ENCODE measurements around the gene SYTL3.

The SYTL3 gene

DNA sequence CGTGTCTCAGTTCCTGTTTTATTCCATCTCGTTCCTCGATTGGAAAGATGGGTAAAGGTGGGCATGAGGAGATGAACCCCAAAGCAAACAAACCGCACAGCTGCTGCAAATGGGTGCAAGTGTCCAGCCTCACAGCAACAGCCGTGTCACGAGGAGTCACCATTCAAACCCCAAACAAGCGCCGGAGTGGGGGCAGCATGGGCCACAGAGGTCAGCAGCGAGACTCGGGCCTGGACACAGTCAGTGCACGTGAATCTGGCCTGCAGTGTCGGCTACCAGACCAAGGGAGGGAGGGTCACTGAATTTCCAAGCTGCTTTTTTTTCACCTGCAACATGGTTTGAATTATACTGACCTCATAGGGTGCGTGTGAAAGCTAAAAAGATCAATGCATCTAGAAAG, 105.8 kb downstream of the SYTL3 start:
- Mint-ChIP-seq H3K36me3 (peaks cover 13% of the 10 kb centered on the region), H3K27ac (peak overlapping the region; percentile 37), H3K27me3 (no peaks in the 10 kb centered on the region), H3K9me3 (no peaks in the 10 kb centered on the region), H3K4me3 (no peak overlapping the region), H3K4me1 (peaks cover 12% of the 10 kb centered on the region)
- no peak for ATAC-seq

DNA sequence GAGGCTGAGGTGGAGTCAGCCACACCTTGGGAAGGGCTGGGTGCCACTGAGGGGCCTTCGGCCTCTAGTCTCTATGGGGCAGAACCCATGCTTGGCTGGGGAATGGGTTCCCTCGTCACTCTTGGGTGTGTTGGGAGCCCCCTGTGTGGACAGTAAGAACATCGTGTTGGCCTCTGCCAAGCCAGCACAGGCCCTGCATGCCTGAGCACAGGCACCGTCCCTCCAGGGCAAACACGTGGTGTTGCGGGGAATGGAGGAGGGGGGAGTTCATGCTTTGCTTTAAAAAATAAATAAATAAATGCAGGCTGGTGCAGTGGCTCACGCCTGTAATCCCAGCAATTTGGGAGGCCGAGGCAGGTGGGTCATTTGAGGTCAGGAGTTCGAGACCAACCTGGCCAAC, 106.3 kb downstream of the SYTL3 start:
- H3K27me3 Mint-ChIP-seq: no peaks in the 10 kb centered on the region
- peak overlapping the region; percentile 37 for H3K27ac Mint-ChIP-seq
- peaks cover 13% of the 10 kb centered on the region for H3K36me3 Mint-ChIP-seq
- no peak for ATAC-seq
- no peak overlapping the region for H3K4me3 Mint-ChIP-seq
- peaks cover 12% of the 10 kb centered on the region for H3K4me1 Mint-ChIP-seq
- H3K9me3 Mint-ChIP-seq: no peaks in the 10 kb centered on the region

DNA sequence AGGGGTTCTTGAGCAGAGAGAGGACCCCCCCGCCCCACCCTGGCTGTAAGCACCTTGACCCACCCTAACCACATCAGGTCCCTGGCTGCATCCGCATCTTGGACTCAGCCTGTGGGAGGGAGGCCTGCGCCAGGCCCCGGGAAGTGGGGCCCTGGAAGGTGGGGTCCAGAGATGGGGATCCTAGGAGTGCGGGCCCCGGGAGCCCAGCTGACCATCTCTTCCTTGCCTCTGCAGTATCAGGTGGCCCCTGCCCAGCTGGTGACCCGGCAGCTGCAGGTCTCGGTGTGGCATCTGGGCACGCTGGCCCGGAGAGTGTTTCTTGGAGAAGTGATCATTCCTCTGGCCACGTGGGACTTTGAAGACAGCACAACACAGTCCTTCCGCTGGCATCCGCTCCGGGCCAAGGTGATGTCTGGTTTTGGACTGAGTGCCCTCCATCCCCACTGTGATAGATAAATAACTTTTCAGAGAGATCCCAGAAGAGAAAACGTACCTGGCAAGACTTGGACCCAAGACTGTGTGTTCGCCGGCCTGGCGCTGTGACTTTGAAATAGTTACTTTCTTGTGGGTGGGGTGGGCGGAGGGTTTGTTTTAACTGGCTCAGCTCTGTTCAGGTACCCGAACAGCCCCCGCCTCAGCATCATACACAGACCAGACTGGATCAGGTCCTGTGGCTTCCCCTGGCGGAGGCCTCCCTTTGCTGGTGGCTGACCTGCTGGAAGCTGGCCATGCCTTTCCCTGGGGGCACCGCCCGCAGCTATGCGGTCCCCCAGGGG, 107.3 kb downstream of the SYTL3 start:
- Mint-ChIP-seq H3K36me3 (peaks cover 13% of the 10 kb centered on the region), H3K9me3 (no peaks in the 10 kb centered on the region), H3K27me3 (no peaks in the 10 kb centered on the region), H3K4me1 (peaks cover 12% of the 10 kb centered on the region), H3K4me3 (no peak overlapping the region), H3K27ac (no peak overlapping the region)
- no peak for ATAC-seq

GRCh38 chr6:158757753-158758090, 107.9 kb downstream of the SYTL3 start:
- Mint-ChIP-seq H3K9me3 (no peaks in the 10 kb centered on the region), H3K27me3 (no peaks in the 10 kb centered on the region), H3K36me3 (peaks cover 18% of the 10 kb centered on the region), H3K27ac (no peak overlapping the region), H3K4me1 (peaks cover 7% of the 10 kb centered on the region), H3K4me3 (no peak overlapping the region)
- no peak for ATAC-seq

DNA sequence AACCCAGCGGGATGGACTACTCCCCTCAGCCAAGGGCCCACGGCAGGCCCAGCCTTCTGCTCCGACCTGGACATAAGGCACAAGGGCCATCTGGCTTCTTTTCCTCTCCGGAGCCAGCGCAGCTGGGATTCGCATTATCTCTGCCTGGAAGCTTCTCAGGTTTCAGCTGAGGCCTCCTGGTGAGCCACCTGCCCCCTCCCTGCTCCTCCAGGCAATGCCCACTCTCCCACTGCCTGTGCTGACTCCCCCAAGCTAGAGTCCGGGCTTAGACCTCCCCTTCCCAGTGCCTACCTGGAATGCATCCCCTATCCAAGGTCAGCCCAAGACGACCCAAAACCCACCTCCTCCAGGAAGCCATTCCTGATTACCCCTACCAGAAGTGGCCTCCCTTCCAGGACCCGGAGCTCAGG, 108.6 kb downstream of the SYTL3 start:
- Mint-ChIP-seq H3K36me3 (peaks cover 21% of the 10 kb centered on the region), H3K4me1 (peaks cover 5% of the 10 kb centered on the region), H3K27ac (no peak overlapping the region), H3K27me3 (no peaks in the 10 kb centered on the region), H3K4me3 (no peak overlapping the region), H3K9me3 (no peaks in the 10 kb centered on the region)
- ATAC-seq: no peak

- Mint-ChIP-seq H3K27me3 (no peaks in the 10 kb centered on the region), H3K27ac (no peak overlapping the region), H3K4me3 (no peak overlapping the region), H3K4me1 (peaks cover 5% of the 10 kb centered on the region), H3K9me3 (no peaks in the 10 kb centered on the region), H3K36me3 (peaks cover 21% of the 10 kb centered on the region)
- peak; percentile 34 for ATAC-seq
Observed at GRCh38 chr6:158758941-158759479, 109.2 kb downstream of the SYTL3 start.

DNA sequence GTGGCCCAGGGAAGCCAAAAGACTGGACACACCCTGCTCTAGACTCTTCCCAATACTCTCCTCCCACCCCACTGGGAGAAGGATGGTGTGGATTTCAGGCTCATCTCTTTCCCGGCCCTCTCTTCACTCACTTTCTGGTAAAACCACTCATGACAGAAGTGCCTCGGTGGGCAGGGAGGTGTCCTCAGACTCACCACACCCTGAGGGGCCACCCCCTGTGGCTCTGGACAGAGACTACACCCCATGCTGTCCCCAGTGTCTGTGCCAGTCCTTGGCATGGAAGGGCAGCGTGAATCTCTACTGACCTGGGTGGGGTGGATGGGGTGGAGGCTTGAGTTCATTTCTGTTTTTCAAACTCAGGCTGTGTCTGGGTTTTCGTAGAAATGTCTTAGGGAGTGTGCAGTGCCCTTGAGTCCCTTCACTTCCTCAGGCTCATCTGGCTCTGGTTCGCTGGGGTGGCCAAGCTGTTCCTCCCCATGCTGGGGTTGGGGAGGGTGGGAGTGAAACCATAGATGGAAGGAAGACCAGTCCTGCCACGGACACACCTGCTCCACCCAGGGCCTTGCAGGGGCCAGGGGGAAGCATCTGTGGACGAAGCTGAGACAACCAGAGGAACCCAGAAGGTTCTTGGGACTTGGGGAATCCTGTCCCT, 110.2 kb downstream of the SYTL3 start:
- Mint-ChIP-seq H3K4me3 (no peak overlapping the region), H3K36me3 (peaks cover 21% of the 10 kb centered on the region), H3K27me3 (no peaks in the 10 kb centered on the region), H3K9me3 (no peaks in the 10 kb centered on the region), H3K27ac (peak overlapping the region; percentile 65), H3K4me1 (peaks cover 5% of the 10 kb centered on the region)
- ATAC-seq: peak; percentile 24

- no peak overlapping the region for H3K4me3 Mint-ChIP-seq
Observed at GRCh38 chr6:158760618-158761250, 110.9 kb downstream of the SYTL3 start.

GRCh38 chr6:158761746-158762145, 111.9 kb downstream of the SYTL3 start:
- Mint-ChIP-seq H3K4me1 (peaks cover 5% of the 10 kb centered on the region), H3K36me3 (peaks cover 35% of the 10 kb centered on the region), H3K9me3 (no peaks in the 10 kb centered on the region), H3K4me3 (no peak overlapping the region), H3K27me3 (no peaks in the 10 kb centered on the region), H3K27ac (peak overlapping the region; percentile 65)
- ATAC-seq: no peak

More at GRCh38 chr6:158760618-158761250, 110.9 kb downstream of the SYTL3 start:
- Mint-ChIP-seq H3K27me3 (no peaks in the 10 kb centered on the region), H3K36me3 (peaks cover 27% of the 10 kb centered on the region), H3K4me1 (peaks cover 5% of the 10 kb centered on the region), H3K9me3 (no peaks in the 10 kb centered on the region), H3K27ac (peak overlapping the region; percentile 65)
- ATAC-seq: no peak

- Mint-ChIP-seq H3K4me1 (peaks cover 13% of the 10 kb centered on the region), H3K36me3 (peaks cover 41% of the 10 kb centered on the region), H3K27me3 (no peaks in the 10 kb centered on the region), H3K27ac (no peak overlapping the region), H3K9me3 (no peaks in the 10 kb centered on the region), H3K4me3 (no peak overlapping the region)
- no peak for ATAC-seq
Observed at GRCh38 chr6:158762787-158763433, 113.1 kb downstream of the SYTL3 start.

DNA sequence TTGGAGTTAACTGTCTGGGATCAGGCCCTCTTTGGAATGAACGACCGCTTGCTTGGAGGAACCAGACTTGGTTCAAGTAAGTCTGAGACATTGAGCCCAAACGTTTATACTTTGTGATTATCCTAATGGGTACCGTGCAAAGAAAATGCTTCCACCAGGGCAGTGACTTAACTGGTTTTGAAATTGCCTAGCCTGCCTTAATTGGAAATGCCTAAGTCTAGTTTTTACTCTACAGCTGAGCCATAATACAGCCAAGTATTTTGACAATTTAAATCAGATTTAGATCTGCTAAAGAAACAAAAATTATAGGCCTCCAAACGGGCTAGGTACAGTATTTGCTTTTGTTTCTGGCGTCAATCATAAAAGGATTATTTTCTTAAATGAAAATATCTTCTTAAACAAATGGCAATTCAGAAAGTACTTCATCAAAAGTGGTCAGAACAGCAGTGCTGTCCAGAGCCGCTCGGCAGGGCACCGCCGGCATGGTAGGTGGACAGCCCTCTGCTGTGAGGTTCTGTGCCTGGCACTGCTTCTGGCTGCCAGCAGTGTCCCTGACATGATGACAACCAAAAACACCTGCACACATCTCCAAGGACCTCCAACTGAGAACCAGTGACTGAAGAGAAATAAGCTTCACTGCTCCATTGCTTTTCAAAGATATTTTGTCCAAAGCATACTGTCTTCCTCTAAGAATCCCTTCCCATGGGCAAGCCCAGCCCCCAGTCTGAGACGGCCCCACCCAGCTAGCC, 113.8 kb downstream of the SYTL3 start:
- ATAC-seq: no peak
- peaks cover 48% of the 10 kb centered on the region for H3K36me3 Mint-ChIP-seq
- H3K9me3 Mint-ChIP-seq: no peaks in the 10 kb centered on the region
- no peak overlapping the region for H3K27ac Mint-ChIP-seq
- no peaks in the 10 kb centered on the region for H3K27me3 Mint-ChIP-seq
- H3K4me1 Mint-ChIP-seq: peaks cover 18% of the 10 kb centered on the region
- H3K4me3 Mint-ChIP-seq: no peak overlapping the region

DNA sequence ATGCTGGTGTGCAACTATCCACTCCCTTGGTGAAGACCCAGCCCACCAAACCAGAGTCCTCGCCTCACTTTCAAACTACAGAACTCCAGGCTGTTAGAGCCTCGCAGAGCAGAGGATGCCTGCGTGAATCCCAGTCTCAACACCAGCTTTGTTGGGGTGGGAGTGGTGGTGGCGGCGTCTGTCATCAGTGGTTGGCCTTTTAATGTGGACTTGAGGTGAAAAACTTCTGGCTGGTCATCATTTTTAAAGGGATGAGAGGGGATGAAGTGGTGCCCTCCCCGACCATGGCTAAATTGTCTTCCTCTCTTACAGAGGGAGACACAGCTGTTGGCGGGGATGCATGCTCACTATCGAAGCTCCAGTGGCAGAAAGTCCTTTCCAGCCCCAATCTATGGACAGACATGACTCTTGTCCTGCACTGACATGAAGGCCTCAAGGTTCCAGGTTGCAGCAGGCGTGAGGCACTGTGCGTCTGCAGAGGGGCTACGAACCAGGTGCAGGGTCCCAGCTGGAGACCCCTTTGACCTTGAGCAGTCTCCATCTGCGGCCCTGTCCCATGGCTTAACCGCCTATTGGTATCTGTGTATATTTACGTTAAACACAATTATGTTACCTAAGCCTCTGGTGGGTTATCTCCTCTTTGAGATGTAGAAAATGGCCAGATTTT, 114.5 kb downstream of the SYTL3 start:
- H3K36me3 Mint-ChIP-seq: peaks cover 53% of the 10 kb centered on the region
- no peaks in the 10 kb centered on the region for H3K27me3 Mint-ChIP-seq
- H3K4me1 Mint-ChIP-seq: peaks cover 18% of the 10 kb centered on the region
- no peak overlapping the region for H3K27ac Mint-ChIP-seq
- no peaks in the 10 kb centered on the region for H3K9me3 Mint-ChIP-seq
- H3K4me3 Mint-ChIP-seq: no peak overlapping the region
- no peak for ATAC-seq

- H3K36me3 Mint-ChIP-seq: peaks cover 59% of the 10 kb centered on the region
- H3K4me3 Mint-ChIP-seq: no peak overlapping the region
- H3K27ac Mint-ChIP-seq: no peak overlapping the region
- H3K27me3 Mint-ChIP-seq: no peaks in the 10 kb centered on the region
- no peak for ATAC-seq
- no peaks in the 10 kb centered on the region for H3K9me3 Mint-ChIP-seq
- peaks cover 16% of the 10 kb centered on the region for H3K4me1 Mint-ChIP-seq
Observed at GRCh38 chr6:158764926-158765325, 115.1 kb downstream of the SYTL3 start.

- Mint-ChIP-seq H3K4me1 (peaks cover 13% of the 10 kb centered on the region), H3K36me3 (peaks cover 66% of the 10 kb centered on the region), H3K27ac (no peak overlapping the region), H3K4me3 (no peak overlapping the region), H3K9me3 (no peaks in the 10 kb centered on the region), H3K27me3 (no peaks in the 10 kb centered on the region)
- ATAC-seq: no peak
Observed at GRCh38 chr6:158765499-158766068, 115.7 kb downstream of the SYTL3 start.

Measured in stimulated activated memory B cell treated with anti-CD40 and anti-IgM and Interleukin-4, amounts not matched to agents 10 μg/mL and 1 μg/mL and 100 μg/mL, for 72 hours (primary cell).